ENCODE data around the gene TRIM66.

GRCh38 chr11:8586805-8587204 lies 95.7 kb downstream of the TRIM66 start:
- TF ChIP-seq POLR2AphosphoS5 (IDR thresholded peaks at IDR 0.05; ENCODE audit: low read depth, low read length) (no peak), TAF1 (IDR thresholded peaks at IDR 0.05; ENCODE audit: borderline replicate concordance, insufficient read depth, low read length) (no peak)
